NCI-H146 (cell line): ENCODE results near the gene MYH9.

Experiments used
- DNase-seq: peaks from one replicate; lab custom pipeline; 2025; lab: John Stamatoyannopoulos, UW

The MYH9 gene

GRCh38 chr22:36386351-36386899 is 1.3 kb downstream of the MYH9 start:
- DNase-seq, result peak; percentile 16

- DNase-seq, result peak; percentile 57
These were observed 2.0 kb downstream of the MYH9 start for GRCh38 chr22:36385491-36386350.

GRCh38 chr22:36384766-36385481 is 2.8 kb downstream of the MYH9 start:
- DNase-seq, result no peak

GRCh38 chr22:36383110-36383581 is 4.6 kb downstream of the MYH9 start:
- no peak for DNase-seq

GRCh38 chr22:36381513-36382128 is 6.1 kb downstream of the MYH9 start:
- DNase-seq, result no peak

GRCh38 chr22:36379593-36380361 is 8.0 kb downstream of the MYH9 start:
- no peak for DNase-seq

- DNase-seq, result no peak
These were observed 8.9 kb downstream of the MYH9 start for GRCh38 chr22:36378869-36379217.

- DNase-seq, result no peak
These were observed 9.5 kb downstream of the MYH9 start for GRCh38 chr22:36378080-36378868.

GRCh38 chr22:36377022-36377631 is 10.6 kb downstream of the MYH9 start:
- no peak for DNase-seq

- DNase-seq, result no peak
These were observed 11.5 kb downstream of the MYH9 start for GRCh38 chr22:36376265-36376664.

- no peak for DNase-seq
These were observed 12.4 kb downstream of the MYH9 start for GRCh38 chr22:36375071-36375980.

- DNase-seq, result no peak
These were observed 13.2 kb downstream of the MYH9 start for GRCh38 chr22:36374603-36375024.

- no peak for DNase-seq
These were observed 14.5 kb downstream of the MYH9 start for GRCh38 chr22:36373258-36373579.

- no peak for DNase-seq
These were observed 15.8 kb downstream of the MYH9 start for GRCh38 chr22:36371920-36372319.

- peak; percentile 60 for DNase-seq
These were observed 17.6 kb downstream of the MYH9 start for GRCh38 chr22:36369922-36370791.

GRCh38 chr22:36369004-36369921 is 18.5 kb downstream of the MYH9 start:
- DNase-seq, result no peak

- DNase-seq, result no peak
These were observed 19.3 kb downstream of the MYH9 start for GRCh38 chr22:36368359-36368983.
